D721Med (cell line): ENCODE results near the gene NEXN.

Experiments used
- DNase-seq: peaks from one replicate; pipeline ENCODE4 v3.0.0; 2011; ENCODE audit warnings: low spot score; ENCODE audit not compliant: insufficient read length
- FAIRE-seq: peaks from 2 replicates; lab custom pipeline; 2011; peaks lifted over from hg19 to GRCh38; lab: Jason Lieb, UNC
- CTCF ChIP-seq: IDR thresholded peaks from 2 replicates; pipeline ENCODE4 v1.5.1; 2012; ENCODE audit warnings: mild to moderate bottlenecking, control low read depth; ENCODE audit not compliant: insufficient read depth; ENCODE audit errors: missing control alignments

NEXN gene

DNA sequence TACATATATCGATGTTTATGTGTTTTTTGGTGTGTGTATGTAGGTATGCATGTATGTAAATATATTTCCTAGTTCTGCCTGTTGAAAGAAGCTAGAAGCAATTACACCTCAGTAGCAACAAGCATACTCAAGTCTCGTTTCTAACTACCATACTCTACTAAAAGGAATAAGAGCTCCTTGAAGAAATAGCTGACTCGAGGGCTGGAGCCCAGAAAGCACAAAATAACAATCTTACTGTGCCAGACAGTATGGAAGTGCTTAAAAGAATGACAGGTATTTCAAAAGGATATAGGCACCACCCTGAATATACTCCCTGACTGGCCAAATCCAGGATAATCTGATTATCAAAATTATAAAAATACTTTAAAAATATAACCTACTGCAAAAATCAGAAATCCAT is 67.3 kb downstream of the NEXN start:
- TF ChIP-seq CTCF, result no peak

GRCh38 chr1:77956464-77956863 is 68.0 kb downstream of the NEXN start:
- TF ChIP-seq CTCF, result no peak
- DNase-seq (no peak), FAIRE-seq (no peak)

More for the DNA sequence above, 67.3 kb downstream of the NEXN start:
- DNase-seq (no peak), FAIRE-seq (no peak)

- TF ChIP-seq CTCF, result no peak
- DNase-seq (no peak), FAIRE-seq (no peak)
Measured at GRCh38 chr1:77958391-77958790, 70.0 kb downstream of the NEXN start.

GRCh38 chr1:77958850-77959249 is 70.4 kb downstream of the NEXN start:
- TF ChIP-seq CTCF, result no peak
- no peak for FAIRE-seq
- DNase-seq, result no peak

DNA sequence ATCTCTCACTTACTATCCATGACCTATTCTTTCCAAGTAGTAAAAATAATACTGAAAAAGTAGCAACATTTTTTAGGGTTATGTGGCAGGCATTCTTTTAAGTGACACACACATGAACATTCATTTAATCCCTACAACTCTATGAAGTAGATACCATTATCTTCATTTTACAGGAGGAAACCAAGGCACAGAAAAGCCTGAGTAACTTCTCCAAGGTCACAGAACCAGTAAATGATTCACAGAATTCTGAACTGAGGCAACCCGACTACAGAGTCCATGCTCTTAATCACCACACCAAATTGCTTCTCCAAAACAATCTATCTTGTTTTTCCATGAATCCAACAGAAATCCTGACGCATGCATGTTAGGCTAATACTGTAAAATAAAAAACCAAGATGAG is 73.0 kb downstream of the NEXN start:
- FAIRE-seq (no peak), DNase-seq (no peak)
- TF ChIP-seq CTCF, result no peak

DNA sequence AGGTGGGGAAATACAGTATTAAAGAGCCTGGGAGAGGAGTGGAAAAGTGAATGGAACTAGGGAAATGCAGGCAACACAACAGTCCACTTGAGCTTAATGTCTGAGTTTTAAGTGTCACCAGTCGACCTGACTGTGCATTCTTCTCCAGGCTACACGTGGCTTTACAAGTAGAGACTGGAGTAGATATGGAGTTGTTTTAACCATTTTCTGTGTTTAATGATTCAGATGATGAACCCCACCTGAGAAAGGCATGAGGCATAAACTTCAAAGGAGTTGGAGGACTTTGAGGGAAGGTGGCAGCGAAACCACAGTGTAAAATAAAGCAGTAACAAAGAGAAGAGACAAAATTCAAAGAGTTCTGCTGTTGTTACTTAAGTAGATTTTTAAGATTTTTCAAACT is 77.9 kb downstream of the NEXN start:
- FAIRE-seq (no peak), DNase-seq (no peak)
- no peak for TF ChIP-seq CTCF

DNA sequence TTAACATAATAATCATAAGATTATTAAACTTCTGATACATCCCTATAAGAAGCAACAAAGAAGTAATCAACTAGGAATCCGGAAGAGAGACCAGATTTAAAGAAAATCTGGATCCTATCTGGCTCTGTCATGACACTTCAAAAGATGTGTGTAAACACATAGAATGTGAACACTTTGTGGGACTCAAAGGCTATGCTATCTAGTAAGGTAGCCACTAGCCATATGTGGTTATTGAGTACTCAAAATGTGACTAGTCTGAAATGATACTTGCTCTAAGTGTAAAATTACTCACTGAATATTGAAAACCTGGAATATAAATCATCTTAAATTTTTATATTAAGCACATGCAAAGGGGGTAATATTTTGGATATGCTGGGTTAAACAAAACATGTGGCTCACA is 81.8 kb downstream of the NEXN start:
- DNase-seq (no peak), FAIRE-seq (no peak)
- no peak for TF ChIP-seq CTCF
